Astrocyte (in vitro differentiated cells and primary cell): ENCODE measurements around the gene TCF7L2. TPM values are rescaled to one million over a fixed set of nuclear protein-coding genes. Genes with fewer than 3 reads are reported as not detected.

Experiments
- DNase-seq: peaks from one replicate; pipeline ENCODE4 v3.0.0-alpha.2; 2010; ENCODE audit warnings: low read depth
- FAIRE-seq: peaks from 2 replicates; lab custom pipeline; 2011; peaks lifted over from hg19 to GRCh38; lab: Jason Lieb, UNC
- H2AFZ ChIP-seq: 2 replicates; pipeline ENCODE4 v1.6.0; 2012; ENCODE audit warnings: low read depth, low read length, inconsistent platforms
- H3K27ac ChIP-seq: 2 replicates; pipeline ENCODE4 v1.5.1; 2011; ENCODE audit warnings: low read depth, low read length, inconsistent platforms
- H3K27me3 ChIP-seq: 2 replicates; pipeline ENCODE4 v1.6.0; 2011; ENCODE audit warnings: low read length, inconsistent platforms; ENCODE audit not compliant: insufficient read depth
- H3K36me3 ChIP-seq: 2 replicates; pipeline ENCODE4 v1.5.1; 2011; ENCODE audit warnings: low read length, inconsistent platforms; ENCODE audit not compliant: insufficient read depth
- H3K4me1 ChIP-seq: 2 replicates; pipeline ENCODE4 v1.5.1; 2011; ENCODE audit warnings: low read length, inconsistent platforms; ENCODE audit not compliant: insufficient read depth
- H3K4me2 ChIP-seq: 2 replicates; pipeline ENCODE4 v1.6.0; 2012; ENCODE audit warnings: low read length, inconsistent platforms
- H3K4me3 ChIP-seq: 2 replicates; pipeline ENCODE4 v1.5.1; 2011; ENCODE audit warnings: low read depth, mild to moderate bottlenecking, low read length, inconsistent platforms; ENCODE audit not compliant: insufficient read depth
- H3K79me2 ChIP-seq: 2 replicates; pipeline ENCODE4 v1.6.0; 2012; ENCODE audit warnings: mild to moderate bottlenecking, low read length, inconsistent platforms; ENCODE audit not compliant: insufficient read depth
- H3K9ac ChIP-seq: 2 replicates; pipeline ENCODE4 v1.6.0; 2012; ENCODE audit warnings: mild to moderate bottlenecking, low read length, inconsistent platforms
- H3K9me3 ChIP-seq: 2 replicates; pipeline ENCODE4 v1.5.1; 2012; ENCODE audit warnings: low read depth, mild to moderate bottlenecking, low read length, inconsistent platforms; ENCODE audit not compliant: insufficient read depth
- H4K20me1 ChIP-seq: 2 replicates; pipeline ENCODE4 v1.6.0; 2012; ENCODE audit warnings: low read length, inconsistent platforms; ENCODE audit not compliant: insufficient read depth
- H3K27ac Mint-ChIP-seq: one replicate; pipeline ENCODE4 v1.8.0; 2021; ENCODE audit warnings: mild to moderate bottlenecking, mixed read lengths; ENCODE audit not compliant: unreplicated experiment
- H3K27me3 Mint-ChIP-seq: one replicate; pipeline ENCODE4 v1.8.0; 2021; ENCODE audit warnings: low read depth, mixed read lengths; ENCODE audit not compliant: unreplicated experiment
- H3K36me3 Mint-ChIP-seq: one replicate; pipeline ENCODE4 v1.8.0; 2021; ENCODE audit warnings: low read depth, mixed read lengths; ENCODE audit not compliant: unreplicated experiment
- H3K4me1 Mint-ChIP-seq: one replicate; pipeline ENCODE4 v1.8.0; 2021; ENCODE audit warnings: low read depth, mixed read lengths; ENCODE audit not compliant: unreplicated experiment
- H3K4me3 Mint-ChIP-seq: one replicate; pipeline ENCODE4 v1.8.0; 2021; ENCODE audit warnings: mild to moderate bottlenecking, moderate library complexity, mixed read lengths; ENCODE audit not compliant: unreplicated experiment
- H3K9me3 Mint-ChIP-seq: one replicate; pipeline ENCODE4 v1.8.0; 2021; ENCODE audit warnings: mild to moderate bottlenecking, mixed read lengths; ENCODE audit not compliant: unreplicated experiment
- EZH2 ChIP-seq: IDR thresholded peaks from 2 replicates; pipeline ENCODE4 v1.6.1; 2012; ENCODE audit warnings: mild to moderate bottlenecking, low read length, inconsistent platforms; ENCODE audit not compliant: insufficient read depth
- total RNA-seq: library from RNA; stranded (reverse); gene quantifications from 2 replicates; pipeline ENCODE4 v1.2.1, GENCODE V29; 2021
- TF ChIP-seq, protein P1 (sequence below): IDR thresholded peaks from 2 replicates; pipeline ENCODE4 v1.5.1; 2011; ENCODE audit warnings: low read depth, mild to moderate bottlenecking, inconsistent platforms, low read length, moderate library complexity; ENCODE audit not compliant: insufficient read depth

The TCF7L2 gene
- total RNA-seq, 1 donor from 2014 or later: 52.4 TPM

DNA sequence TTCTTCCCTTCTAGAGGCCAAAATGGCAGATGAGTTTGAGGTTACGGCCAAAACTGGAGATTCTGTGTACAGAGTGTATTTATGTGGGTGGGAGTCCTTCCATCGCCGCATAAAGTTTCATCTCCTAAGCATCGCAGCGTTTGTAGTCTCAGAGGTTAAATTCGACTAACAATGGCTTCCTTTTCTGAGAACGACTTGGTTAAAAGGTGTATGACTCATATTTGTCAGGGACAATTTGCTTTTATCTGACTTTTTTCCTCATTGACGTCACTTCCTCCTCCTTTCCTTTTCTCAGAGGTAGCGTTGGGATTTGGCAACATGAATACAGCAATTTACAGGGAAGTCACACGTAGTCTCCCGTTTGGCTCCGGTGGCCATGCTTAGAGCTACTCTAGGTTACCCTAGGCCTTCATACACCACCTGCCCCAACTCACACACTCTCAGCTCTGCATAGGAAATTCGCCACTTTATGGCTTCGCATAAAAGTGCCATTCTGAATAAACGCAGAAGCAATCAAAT is 37.6 kb upstream of the TCF7L2 start:
- Histone ChIP-seq H3K27ac (no peak overlapping the region), H3K27me3 (no peaks in the 10 kb centered on the region), H3K9me3 (no peaks in the 10 kb centered on the region), H3K79me2 (no peaks in the 10 kb centered on the region), H3K4me2 (no peak overlapping the region), H3K4me3 (no peak overlapping the region), H2AFZ (no peak overlapping the region), H4K20me1 (no peaks in the 10 kb centered on the region), H3K9ac (no peak overlapping the region), H3K36me3 (no peaks in the 10 kb centered on the region), H3K4me1 (peaks cover 8% of the 10 kb centered on the region)
- TF ChIP-seq, protein P1, sequence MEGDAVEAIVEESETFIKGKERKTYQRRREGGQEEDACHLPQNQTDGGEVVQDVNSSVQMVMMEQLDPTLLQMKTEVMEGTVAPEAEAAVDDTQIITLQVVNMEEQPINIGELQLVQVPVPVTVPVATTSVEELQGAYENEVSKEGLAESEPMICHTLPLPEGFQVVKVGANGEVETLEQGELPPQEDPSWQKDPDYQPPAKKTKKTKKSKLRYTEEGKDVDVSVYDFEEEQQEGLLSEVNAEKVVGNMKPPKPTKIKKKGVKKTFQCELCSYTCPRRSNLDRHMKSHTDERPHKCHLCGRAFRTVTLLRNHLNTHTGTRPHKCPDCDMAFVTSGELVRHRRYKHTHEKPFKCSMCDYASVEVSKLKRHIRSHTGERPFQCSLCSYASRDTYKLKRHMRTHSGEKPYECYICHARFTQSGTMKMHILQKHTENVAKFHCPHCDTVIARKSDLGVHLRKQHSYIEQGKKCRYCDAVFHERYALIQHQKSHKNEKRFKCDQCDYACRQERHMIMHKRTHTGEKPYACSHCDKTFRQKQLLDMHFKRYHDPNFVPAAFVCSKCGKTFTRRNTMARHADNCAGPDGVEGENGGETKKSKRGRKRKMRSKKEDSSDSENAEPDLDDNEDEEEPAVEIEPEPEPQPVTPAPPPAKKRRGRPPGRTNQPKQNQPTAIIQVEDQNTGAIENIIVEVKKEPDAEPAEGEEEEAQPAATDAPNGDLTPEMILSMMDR: no peak
- TF ChIP-seq EZH2: no peak
- no peak for DNase-seq
- no peak overlapping the region for H3K27ac Mint-ChIP-seq
- FAIRE-seq: no peak
- H3K27me3 Mint-ChIP-seq: no peaks in the 10 kb centered on the region
- no peak overlapping the region for H3K4me3 Mint-ChIP-seq
- H3K36me3 Mint-ChIP-seq: no peaks in the 10 kb centered on the region
- H3K4me1 Mint-ChIP-seq: peaks cover 12% of the 10 kb centered on the region
- peaks cover 1% of the 10 kb centered on the region for H3K9me3 Mint-ChIP-seq

DNA sequence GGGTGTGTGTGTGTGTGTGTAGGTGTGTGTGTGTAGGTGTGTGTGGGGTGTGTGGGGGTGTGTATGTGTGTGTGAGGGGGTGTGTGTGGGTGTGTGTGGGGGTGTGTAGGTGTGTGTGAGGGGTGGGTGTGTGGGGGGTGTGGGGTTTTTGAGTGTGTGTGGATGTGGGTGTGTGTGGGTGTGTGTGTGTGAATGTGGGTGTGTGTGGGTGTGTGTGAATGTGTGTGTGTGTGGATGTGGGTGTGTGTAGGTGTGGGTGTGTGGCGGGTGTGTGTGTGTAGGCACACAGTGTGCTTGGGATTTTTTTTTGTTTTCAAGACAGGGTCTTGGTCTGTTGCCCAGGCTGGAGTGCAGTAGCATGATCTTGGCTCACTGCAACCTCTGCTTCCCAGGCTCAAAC is 36.8 kb upstream of the TCF7L2 start:
- no peak overlapping the region for H3K27ac Mint-ChIP-seq

More for the DNA sequence above, 36.8 kb upstream of the TCF7L2 start:
- H4K20me1 ChIP-seq: no peaks in the 10 kb centered on the region
- H3K27ac ChIP-seq: no peak overlapping the region
- TF ChIP-seq, protein P1: no peak
- no peak for TF ChIP-seq EZH2
- no peak overlapping the region for H3K4me3 ChIP-seq
- H3K36me3 ChIP-seq: no peaks in the 10 kb centered on the region
- H3K9me3 Mint-ChIP-seq: peaks cover 1% of the 10 kb centered on the region
- DNase-seq (no peak), FAIRE-seq (no peak)
- H3K9ac ChIP-seq: no peak overlapping the region
- H3K27me3 Mint-ChIP-seq: no peaks in the 10 kb centered on the region
- H3K9me3 ChIP-seq: no peaks in the 10 kb centered on the region
- no peaks in the 10 kb centered on the region for H3K36me3 Mint-ChIP-seq
- H3K4me1 ChIP-seq: peaks cover 8% of the 10 kb centered on the region
- no peak overlapping the region for H2AFZ ChIP-seq
- no peak overlapping the region for H3K4me2 ChIP-seq
- H3K4me3 Mint-ChIP-seq: no peak overlapping the region
- H3K27me3 ChIP-seq: no peaks in the 10 kb centered on the region
- no peaks in the 10 kb centered on the region for H3K79me2 ChIP-seq
- H3K4me1 Mint-ChIP-seq: peaks cover 12% of the 10 kb centered on the region
